Raji (cell line): ENCODE measurements around the gene ZNF628.

Experiments used
- POLR2A ChIP-seq: IDR thresholded peaks from 2 replicates; pipeline ENCODE4 v1.6.1; 2011; ENCODE audit warnings: low read depth, low read length, control low read depth; ENCODE audit not compliant: insufficient read depth

ZNF628 gene

DNA sequence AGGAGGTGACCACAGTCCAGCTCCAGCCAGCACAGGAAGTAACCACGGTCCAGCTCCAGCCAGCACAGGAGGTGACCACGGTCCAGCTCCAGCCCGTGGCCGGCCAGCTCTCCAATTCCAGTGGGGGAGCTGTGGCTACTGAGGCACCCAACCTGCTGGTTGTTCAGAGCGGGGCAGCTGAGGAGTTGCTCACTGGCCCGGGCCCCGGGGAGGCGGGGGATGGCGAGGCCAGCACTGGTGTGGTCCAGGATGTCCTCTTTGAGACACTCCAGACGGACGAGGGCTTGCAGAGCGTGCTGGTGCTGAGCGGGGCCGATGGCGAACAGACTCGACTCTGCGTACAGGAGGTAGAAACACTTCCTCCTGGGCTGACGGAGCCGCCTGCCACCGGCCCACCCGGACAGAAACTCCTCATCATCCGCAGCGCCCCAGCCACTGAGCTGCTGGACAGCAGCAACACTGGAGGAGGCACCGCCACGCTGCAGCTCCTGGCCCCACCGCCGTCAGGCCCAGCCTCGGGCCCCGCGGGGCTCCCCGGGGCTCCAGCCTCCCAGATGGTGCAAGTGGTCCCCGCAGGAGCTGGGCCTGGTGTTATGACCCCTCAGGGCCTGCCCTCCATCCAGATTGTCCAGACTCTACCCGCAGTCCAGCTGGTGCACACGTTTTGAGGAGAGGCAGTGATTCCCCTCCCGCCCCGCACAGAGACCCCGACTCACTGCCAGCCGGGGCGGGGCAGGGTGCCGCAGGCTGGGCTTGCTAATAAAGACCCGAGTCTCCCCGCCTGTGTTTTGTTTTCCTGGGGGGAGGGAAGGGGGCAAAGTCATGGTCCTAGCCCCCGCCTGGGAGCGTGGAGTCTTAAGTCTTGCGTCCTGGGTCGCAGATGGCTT, 7.5 kb downstream of the ZNF628 start:
- TF ChIP-seq POLR2A, result no peak

DNA sequence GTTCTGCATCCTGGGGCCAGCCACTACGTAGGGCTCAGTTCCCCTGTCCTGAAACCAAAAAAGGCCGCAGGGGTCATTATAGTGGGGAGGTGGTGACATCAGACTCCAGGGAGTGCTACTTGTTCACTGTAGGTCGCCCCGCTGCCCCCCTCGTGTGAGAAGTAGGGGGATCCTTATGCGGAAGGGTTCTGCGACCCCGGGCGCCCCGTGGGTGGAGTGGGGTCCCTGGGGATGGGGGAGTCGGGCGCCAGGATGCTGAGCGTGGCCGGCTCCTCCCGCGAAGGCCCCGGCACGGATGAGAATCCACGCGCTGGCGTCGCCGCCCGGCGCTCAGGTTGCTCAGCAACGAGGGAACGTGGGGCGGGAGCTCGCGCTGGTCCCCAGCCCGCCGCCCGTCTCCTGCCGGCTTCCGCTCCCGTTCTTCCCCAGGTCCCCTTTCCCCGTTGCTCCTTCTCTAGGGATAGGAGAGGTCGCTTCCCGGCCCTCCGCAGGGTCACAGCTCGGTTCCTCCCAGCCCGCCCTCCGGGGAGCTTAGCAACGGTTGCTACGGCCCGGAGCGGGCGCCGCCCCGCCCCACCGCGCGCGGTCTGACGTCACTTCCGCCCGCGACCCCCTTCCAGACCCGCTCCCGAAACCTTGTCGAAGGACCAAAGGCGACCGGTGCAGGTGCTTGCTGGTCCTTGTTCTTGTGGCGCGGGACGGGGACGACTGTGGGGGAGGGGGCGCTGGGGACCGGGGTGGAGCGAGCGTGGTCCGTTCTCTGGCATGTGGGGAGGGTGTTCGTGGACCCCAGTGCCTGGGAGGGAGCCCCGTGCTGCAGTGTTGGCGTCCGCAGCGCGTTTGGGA, 8.4 kb downstream of the ZNF628 start, which contains the start of gene NAT14:
NAT14 (plus strand) TSS at position 596 of the 846 bp plus-strand sequence. CDS start 521 bp downstream, outside the sequence.
- TF ChIP-seq POLR2A, result peak; percentile 56

DNA sequence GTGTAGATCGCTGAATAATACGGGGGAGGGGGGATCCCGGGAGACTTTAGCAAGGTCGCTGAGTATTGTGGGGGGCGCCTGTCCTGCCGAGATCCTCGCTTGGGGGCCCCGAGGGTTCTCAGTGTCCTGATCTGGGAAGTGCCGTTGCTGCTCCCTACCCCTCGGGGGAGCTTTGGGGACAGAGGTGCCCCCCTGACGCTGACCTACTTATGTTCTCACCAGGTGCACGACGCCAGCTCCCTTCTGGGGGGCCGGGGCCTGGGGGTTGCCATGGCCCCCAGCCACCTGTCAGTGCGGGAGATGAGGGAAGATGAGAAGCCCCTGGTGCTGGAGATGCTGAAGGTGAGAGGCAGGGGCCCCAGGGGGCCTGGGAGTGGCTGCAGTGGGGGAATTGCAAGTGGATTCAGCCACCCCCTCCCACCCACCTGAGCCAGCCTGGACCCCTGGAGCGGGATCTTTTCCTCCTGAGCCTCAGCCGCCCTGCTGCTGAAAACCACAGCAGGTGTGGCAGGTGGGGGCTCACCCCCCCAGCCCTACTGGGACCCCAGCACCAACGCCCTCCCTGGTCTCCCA, 9.1 kb downstream of the ZNF628 start:
- TF ChIP-seq POLR2A, result no peak

DNA sequence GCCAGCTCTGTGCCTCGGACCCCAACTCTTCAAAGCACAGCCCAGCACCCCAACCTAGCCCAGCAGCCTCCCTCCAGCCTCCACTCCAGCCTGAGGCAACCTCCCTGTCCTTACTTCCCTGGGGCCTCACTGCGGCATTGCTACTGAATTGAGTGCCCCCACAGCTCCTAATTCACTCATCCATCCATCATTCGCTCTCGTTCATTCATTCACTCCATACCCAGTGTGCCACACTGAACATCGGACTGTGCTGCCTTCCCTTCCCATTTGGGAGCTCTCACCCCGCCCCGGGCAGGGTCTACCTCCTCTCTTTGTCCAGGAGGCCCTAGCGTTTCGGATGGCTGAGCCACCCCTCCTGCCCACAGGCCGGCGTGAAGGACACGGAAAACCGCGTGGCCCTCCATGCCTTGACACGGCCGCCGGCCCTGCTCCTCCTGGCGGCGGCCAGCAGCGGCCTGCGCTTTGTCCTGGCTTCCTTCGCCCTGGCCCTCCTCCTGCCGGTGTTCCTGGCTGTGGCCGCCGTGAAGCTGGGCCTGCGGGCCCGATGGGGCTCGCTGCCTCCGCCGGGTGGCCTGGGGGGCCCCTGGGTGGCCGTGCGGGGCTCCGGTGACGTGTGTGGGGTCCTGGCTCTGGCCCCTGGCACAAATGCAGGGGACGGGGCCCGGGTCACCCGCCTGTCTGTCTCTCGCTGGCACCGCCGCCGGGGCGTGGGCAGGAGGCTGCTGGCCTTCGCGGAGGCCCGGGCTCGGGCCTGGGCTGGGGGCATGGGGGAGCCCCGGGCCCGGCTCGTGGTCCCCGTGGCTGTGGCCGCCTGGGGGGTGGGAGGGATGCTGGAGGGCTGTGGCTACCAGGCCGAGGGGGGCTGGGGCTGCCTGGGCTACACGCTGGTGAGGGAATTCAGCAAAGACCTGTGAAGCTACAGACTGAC, 9.9 kb downstream of the ZNF628 start:
- no peak for TF ChIP-seq POLR2A

DNA sequence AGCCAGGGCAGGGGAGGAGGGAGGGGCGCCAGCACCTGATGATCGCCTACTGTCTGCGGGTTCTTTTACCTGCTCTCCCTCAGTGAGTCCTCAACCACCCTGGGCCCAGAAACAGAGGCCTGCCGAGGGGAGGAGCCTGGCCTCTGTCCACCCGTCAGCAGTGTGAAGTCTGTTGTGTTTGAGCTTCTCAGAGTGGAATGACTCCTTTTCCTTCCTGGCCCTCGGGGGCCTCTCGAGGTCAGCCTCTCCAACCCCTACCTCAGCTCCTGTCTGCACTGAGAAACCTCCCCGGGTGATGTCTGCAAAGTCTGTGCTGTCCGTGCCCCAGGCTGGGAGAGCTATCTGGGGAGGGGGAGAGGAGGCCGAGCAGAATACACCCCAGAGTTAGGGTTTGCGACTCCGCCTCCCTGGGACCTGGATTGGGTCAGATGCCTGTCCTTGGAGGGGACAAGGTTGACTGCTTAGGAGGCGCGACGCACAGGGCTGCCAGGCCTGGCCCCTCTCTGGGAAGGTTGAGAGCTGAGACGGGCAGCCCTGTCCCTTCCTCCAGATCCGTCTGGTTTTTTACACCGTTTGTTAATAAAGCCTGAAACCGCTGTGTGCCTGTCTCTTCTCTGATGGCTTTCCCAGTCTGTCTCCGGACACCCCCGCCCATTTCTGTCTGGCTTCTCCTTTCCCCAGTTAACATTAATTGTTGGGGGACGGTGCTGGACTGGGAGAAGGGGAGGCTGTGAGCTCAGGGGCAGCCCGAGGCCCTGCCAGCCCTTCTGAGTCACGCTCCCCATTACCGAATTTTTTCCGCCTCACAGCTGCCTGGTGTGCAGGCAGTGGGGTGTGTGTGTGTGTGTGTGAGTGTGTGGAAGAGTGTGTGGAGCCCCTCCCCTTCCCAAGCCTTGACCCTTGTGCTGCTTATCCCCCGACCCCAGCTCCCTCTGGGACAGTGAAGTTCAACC, 10.8 kb downstream of the ZNF628 start:
- TF ChIP-seq POLR2A, result no peak

DNA sequence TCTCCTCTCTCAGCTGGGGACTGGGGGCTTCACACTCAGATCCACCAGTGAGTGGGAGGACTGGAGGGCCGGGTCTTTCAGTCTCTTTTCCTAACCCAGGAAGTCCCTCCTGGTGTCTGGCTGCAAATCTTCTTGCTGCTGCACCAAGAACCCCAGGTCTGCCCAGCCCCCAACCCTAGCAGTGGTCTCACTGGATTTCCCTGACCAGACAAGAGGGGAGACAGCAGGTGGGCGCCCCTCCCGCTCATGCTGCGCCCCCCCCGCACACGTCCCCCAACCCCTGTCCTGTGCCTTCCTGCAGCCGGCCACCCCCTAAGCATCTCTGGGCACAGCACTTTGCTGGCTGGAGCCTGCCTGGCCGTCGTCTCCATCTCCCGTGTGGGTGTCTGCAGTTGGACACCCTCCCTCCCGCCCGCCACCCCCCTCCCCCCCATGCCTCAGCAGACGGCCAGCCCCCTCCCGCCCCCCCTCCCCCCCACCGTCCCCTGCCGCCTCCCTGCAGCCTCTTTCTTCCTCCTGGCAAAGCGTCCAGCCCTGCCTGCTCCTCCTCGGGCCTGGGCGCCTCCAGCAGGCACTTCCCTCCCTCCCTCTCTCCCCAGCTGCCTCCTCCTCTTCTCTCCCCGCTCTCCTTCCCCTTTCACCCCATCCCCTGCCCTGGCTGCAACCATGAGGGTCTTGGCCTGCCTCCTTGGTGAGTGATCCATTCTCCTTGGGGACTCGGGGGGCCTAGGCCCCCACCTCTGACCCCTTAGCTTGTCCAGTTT, 11.7 kb downstream of the ZNF628 start, which contains the start of gene SSC5D:
SSC5D (plus strand) TSS at position 513 of the 764 bp plus-strand sequence; CDS start at position 667, 154 bp downstream.
- no peak for TF ChIP-seq POLR2A

DNA sequence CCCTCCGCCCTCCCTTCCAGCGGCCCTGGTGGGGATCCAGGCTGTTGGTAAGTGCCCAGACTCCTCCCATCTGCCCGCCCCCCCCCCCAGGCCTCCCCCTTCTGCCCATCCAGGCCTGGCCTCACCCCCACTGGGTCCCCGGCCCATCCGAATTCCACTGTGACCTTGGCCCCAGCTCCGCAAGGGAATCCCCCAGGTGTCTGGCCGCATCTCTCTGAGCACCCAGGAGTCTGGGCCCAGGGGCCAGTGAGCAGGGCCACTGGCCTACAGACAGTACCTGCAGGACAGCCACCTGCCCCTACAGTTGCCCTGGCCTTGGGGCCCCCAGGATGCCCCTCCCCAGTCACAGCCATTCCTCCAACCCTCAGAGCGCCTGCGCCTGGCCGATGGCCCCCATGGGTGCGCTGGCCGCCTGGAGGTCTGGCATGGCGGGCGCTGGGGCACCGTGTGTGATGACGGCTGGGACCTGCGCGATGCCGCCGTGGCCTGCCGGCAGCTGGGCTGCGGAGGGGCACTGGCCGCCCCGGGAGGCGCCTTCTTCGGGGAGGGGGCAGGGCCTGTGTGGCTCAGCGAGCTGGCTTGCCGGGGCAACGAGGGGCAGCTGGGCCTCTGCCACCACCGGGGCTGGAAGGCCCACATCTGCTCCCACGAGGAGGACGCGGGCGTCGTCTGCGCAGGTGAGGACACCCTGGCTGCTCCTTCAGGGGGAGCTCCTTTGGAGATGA, 12.7 kb downstream of the ZNF628 start:
- no peak for TF ChIP-seq POLR2A

DNA sequence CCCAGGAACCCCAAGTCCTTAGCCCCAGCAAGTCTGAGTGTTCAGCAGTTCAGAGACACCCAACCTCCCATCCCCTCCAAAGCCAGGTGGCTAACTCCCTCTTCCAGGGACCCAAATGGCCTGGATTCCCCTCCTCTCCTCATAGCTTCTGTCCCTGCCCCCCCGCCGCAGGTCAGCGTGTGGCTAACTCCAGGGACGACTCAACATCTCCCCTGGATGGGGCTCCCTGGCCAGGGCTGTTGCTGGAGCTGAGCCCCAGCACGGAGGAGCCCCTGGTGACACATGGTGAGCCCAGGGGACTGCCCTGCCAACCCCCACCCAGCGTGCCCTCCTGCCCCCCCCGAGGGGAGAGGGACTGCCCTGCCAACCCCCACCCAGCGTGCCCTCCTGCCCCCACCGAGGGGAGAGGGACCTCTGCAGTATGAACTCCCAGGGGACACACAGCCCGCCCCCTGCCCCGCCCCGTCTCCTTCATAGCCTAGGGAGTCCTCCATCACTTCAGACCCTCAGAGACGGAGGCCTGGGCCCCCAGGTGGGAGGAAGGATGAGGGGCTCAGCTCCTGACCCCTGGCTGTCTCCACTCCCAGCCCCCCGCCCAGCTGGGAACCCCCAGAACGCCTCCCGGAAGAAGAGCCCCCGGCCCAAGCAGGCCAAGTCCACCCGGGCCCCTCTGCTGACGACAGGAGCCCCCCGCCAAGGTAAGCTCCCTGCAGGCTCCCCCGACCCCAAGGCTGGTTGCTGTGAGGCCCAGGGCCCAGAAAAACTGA, 13.5 kb downstream of the ZNF628 start:
- no peak for TF ChIP-seq POLR2A

DNA sequence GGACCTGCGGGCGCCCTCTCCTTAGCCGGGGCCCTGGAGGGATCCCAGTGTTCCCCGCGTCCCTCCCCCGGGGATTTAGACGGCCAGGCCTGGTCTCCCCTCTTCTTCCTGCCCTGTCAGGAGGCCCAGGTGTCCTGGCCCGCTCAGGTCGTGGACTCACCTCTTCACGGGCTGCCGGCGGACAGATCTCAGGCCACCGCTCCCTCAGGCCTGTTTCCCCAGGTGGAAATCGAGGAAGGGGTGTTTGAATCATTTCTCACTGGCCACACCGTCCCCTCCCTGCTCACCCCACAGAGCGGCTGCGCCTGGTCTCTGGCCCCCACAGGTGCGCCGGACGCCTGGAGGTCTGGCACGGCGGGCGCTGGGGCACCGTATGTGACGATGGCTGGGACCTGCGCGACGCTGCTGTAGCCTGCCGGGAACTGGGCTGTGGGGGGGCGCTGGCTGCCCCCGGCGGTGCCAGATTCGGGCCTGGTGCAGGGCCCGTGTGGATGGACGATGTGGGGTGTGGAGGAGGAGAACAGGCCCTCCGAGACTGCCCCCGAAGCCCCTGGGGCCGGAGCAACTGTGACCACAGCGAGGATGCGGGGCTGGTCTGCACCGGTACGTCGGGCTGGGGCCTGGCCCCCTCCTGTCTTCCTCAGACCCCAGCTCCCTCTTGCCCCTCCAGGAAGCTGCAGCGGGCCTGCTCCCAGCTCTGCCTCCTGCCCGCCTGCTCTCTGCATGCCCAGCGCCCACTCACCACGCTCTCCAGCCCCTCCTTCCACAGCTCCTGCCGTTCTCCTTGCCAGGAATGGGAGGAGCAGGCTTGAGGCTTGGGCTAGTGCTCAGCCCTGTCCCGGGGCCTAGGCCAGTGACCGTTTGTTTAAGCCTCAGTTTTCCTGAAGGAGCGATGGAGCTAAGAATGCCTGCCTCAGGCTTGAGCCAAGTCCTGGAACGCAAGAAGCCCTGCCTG, 14.3 kb downstream of the ZNF628 start:
- no peak for TF ChIP-seq POLR2A
